Liver (tissue), 3 donors: Measurements from ENCODE around the gene TRAK1.

Source experiments
- HNF4A ChIP-seq, 2 donors: conservative IDR thresholded peaks; 2 replicates each; pipeline ENCODE4 v1.6.1; 2016; ENCODE audit warnings: antibody characterized with exemption in 2 of 2, mild to moderate bottlenecking in 2 of 2
- HNF4G ChIP-seq: IDR thresholded peaks from 2 replicates; pipeline ENCODE4 v1.6.1; 2016; ENCODE audit warnings: antibody characterized with exemption
- JUND ChIP-seq, 2 donors: IDR thresholded peaks; 2 replicates each; pipeline ENCODE4 v1.6.1; 2016; ENCODE audit warnings: antibody characterized with exemption in 2 of 2
- RAD21 ChIP-seq, 2 donors: IDR thresholded peaks; 2 replicates each; pipeline ENCODE4 v1.6.1; 2016; ENCODE audit warnings: antibody characterized with exemption in 2 of 2, mild to moderate bottlenecking in 2 of 2
- REST ChIP-seq: IDR thresholded peaks from 2 replicates; pipeline ENCODE4 v1.6.1; 2016; ENCODE audit warnings: antibody characterized with exemption, mild to moderate bottlenecking
- RXRA ChIP-seq, 2 donors: IDR thresholded peaks; 2 replicates each; pipeline ENCODE4 v1.6.1; 2017 to 2018; ENCODE audit warnings: antibody characterized with exemption in 2 of 2, mild to moderate bottlenecking in 1 of 2
- SP1 ChIP-seq: IDR thresholded peaks from 2 replicates; pipeline ENCODE4 v1.6.1; 2018; ENCODE audit warnings: antibody characterized with exemption, mild to moderate bottlenecking
- TAF1 ChIP-seq: conservative IDR thresholded peaks from 2 replicates; pipeline ENCODE4 v1.6.1; 2016; ENCODE audit warnings: antibody characterized with exemption, mild to moderate bottlenecking
- YY1 ChIP-seq: IDR thresholded peaks from 2 replicates; pipeline ENCODE4 v1.6.1; 2016; ENCODE audit warnings: antibody characterized with exemption, mild to moderate bottlenecking
- TF ChIP-seq, protein P1 (sequence below): fragments of 150-350 bp; IDR thresholded peaks from 2 replicates; pipeline ENCODE4 v1.5.1; 2017; ENCODE audit warnings: improper control_type of control experiment, low read depth, low read length; ENCODE audit not compliant: missing input control
- TF ChIP-seq, protein P2 (sequence below): IDR thresholded peaks from 2 replicates; pipeline ENCODE4 v1.6.1; 2016; ENCODE audit warnings: antibody characterized with exemption
- TF ChIP-seq, protein P3 (sequence below): IDR thresholded peaks from 2 replicates; pipeline ENCODE4 v1.6.1; 2016; ENCODE audit warnings: antibody characterized with exemption
- TF ChIP-seq, protein P4 (sequence below): IDR thresholded peaks from 2 replicates; pipeline ENCODE4 v1.6.1; 2016; ENCODE audit warnings: antibody characterized with exemption
- donor health status: healthy.
- donor health status: healthy.

- TF ChIP-seq, protein P1, sequence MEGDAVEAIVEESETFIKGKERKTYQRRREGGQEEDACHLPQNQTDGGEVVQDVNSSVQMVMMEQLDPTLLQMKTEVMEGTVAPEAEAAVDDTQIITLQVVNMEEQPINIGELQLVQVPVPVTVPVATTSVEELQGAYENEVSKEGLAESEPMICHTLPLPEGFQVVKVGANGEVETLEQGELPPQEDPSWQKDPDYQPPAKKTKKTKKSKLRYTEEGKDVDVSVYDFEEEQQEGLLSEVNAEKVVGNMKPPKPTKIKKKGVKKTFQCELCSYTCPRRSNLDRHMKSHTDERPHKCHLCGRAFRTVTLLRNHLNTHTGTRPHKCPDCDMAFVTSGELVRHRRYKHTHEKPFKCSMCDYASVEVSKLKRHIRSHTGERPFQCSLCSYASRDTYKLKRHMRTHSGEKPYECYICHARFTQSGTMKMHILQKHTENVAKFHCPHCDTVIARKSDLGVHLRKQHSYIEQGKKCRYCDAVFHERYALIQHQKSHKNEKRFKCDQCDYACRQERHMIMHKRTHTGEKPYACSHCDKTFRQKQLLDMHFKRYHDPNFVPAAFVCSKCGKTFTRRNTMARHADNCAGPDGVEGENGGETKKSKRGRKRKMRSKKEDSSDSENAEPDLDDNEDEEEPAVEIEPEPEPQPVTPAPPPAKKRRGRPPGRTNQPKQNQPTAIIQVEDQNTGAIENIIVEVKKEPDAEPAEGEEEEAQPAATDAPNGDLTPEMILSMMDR = no peak
- TF ChIP-seq JUND (IDR thresholded peaks at IDR 0.05) (no peak), REST (no peak), HNF4G (no peak), YY1 (no peak), HNF4A (conservative IDR thresholded peaks at IDR 0.05) (no peak), TAF1 (no peak), RXRA (IDR thresholded peaks at IDR 0.05) (no peak), SP1 (no peak), RAD21 (IDR thresholded peaks at IDR 0.05) (no peak)
- TF ChIP-seq, protein P2, sequence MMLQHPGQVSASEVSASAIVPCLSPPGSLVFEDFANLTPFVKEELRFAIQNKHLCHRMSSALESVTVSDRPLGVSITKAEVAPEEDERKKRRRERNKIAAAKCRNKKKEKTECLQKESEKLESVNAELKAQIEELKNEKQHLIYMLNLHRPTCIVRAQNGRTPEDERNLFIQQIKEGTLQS = no peak
- TF ChIP-seq, protein P3, sequence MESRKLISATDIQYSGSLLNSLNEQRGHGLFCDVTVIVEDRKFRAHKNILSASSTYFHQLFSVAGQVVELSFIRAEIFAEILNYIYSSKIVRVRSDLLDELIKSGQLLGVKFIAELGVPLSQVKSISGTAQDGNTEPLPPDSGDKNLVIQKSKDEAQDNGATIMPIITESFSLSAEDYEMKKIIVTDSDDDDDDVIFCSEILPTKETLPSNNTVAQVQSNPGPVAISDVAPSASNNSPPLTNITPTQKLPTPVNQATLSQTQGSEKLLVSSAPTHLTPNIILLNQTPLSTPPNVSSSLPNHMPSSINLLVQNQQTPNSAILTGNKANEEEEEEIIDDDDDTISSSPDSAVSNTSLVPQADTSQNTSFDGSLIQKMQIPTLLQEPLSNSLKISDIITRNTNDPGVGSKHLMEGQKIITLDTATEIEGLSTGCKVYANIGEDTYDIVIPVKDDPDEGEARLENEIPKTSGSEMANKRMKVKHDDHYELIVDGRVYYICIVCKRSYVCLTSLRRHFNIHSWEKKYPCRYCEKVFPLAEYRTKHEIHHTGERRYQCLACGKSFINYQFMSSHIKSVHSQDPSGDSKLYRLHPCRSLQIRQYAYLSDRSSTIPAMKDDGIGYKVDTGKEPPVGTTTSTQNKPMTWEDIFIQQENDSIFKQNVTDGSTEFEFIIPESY = no peak
- TF ChIP-seq, protein P4, sequence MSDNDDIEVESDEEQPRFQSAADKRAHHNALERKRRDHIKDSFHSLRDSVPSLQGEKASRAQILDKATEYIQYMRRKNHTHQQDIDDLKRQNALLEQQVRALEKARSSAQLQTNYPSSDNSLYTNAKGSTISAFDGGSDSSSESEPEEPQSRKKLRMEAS = no peak
Observed at GRCh38 chr3:42157540-42158538, 66.7 kb downstream of the TRAK1 start.
